IMR-90 (cell line): Measurements from ENCODE around the gene RGS17. TPM values are rescaled to one million over a fixed set of nuclear protein-coding genes. Genes with fewer than 3 reads are reported as not detected.
A peak's percentile ranks its signal among the peaks of the same experiment; 100 is the strongest.

Source experiments
- ATAC-seq: fragments of 200-7000 bp; cut with Tn5 transposase; 2 replicates; pipeline ENCODE4 v1.9.1; 2020; ENCODE audit warnings: low read depth, mild to moderate bottlenecking, moderate library complexity
- BruUV-seq: library from RNA; stranded (reverse); fragments of 400-500 nt; replicated peaks from 2 replicates; lab custom pipeline; 2021; lab: Mats Ljungman, UMichigan
- CTCF ChIA-PET: fragments of 300-600 bp; formaldehyde crosslinking; extraction: SDS; loops from one replicate; lab custom pipeline; 2021; ENCODE audit warnings: antibody characterized with exemption; lab: Yijun Ruan, JAX
- POLR2A ChIA-PET: fragments of 300-600 bp; sonication (Branson Sonifier 250); formaldehyde crosslinking; loops from one replicate; lab custom pipeline; 2022; ENCODE audit warnings: antibody characterized with exemption; ENCODE audit not compliant: unreplicated experiment; lab: Charles Lee
- DNase-seq: peaks from one replicate; pipeline ENCODE4 v3.0.0; 2013
- H2AFZ ChIP-seq: replicated peaks from 2 replicates; pipeline ENCODE3; 2013; ENCODE audit warnings: low read length, mild to moderate bottlenecking; ENCODE audit not compliant: poor library complexity
- H2AK5ac ChIP-seq: 2 replicates; pipeline ENCODE4 v1.6.1; 2013; ENCODE audit warnings: low read depth, low read length, inconsistent platforms
- H2AK9ac ChIP-seq: replicated peaks from 2 replicates; pipeline ENCODE3; 2013; ENCODE audit warnings: mild to moderate bottlenecking, low read depth, low read length, moderate library complexity; ENCODE audit not compliant: poor library complexity
- H2BK120ac ChIP-seq: 2 replicates; pipeline ENCODE4 v1.6.1; 2013; ENCODE audit warnings: low read depth, low read length, inconsistent platforms
- H2BK15ac ChIP-seq: 3 replicates; pipeline ENCODE4 v1.6.1; 2013; ENCODE audit warnings: low read depth, low read length, inconsistent platforms
- H2BK20ac ChIP-seq: 2 replicates; pipeline ENCODE4 v1.6.1; 2013; ENCODE audit warnings: low read depth, mild to moderate bottlenecking, inconsistent platforms, low read length, moderate library complexity
- H2BK5ac ChIP-seq: 2 replicates; pipeline ENCODE4 v1.6.1; 2013; ENCODE audit warnings: mild to moderate bottlenecking, low read depth, low read length, inconsistent platforms; ENCODE audit not compliant: poor library complexity, severe bottlenecking
- H3K14ac ChIP-seq: replicated peaks from 2 replicates; pipeline ENCODE4 v1.6.1; 2013; ENCODE audit warnings: low read depth, low read length, inconsistent platforms
- H3K18ac ChIP-seq: 2 replicates; pipeline ENCODE4 v1.6.1; 2013; ENCODE audit warnings: low read depth, low read length, control low read depth
- H3K23ac ChIP-seq: 2 replicates; pipeline ENCODE4 v1.6.1; 2013; ENCODE audit warnings: low read depth, low read length, inconsistent platforms
- H3K27ac ChIP-seq: 2 replicates; pipeline ENCODE4 v1.5.1; 2013; ENCODE audit warnings: mild to moderate bottlenecking, control low read depth, low read length; ENCODE audit not compliant: insufficient read depth
- H3K27me3 ChIP-seq: 2 replicates; pipeline ENCODE4 v1.6.1; 2013; ENCODE audit warnings: low read length; ENCODE audit not compliant: control insufficient read depth, insufficient read depth
- H3K36me3 ChIP-seq: 2 replicates; pipeline ENCODE4 v1.6.1; 2013; ENCODE audit warnings: low read length, mixed read lengths; ENCODE audit not compliant: control insufficient read depth, insufficient read depth
- H3K4ac ChIP-seq: 2 replicates; pipeline ENCODE4 v1.6.1; 2013; ENCODE audit warnings: low read depth, low read length, inconsistent platforms
- H3K4me1 ChIP-seq: 2 replicates; pipeline ENCODE4 v1.6.1; 2013; ENCODE audit warnings: low read length, mixed read lengths; ENCODE audit not compliant: control insufficient read depth, insufficient read depth
- H3K4me2 ChIP-seq: 2 replicates; pipeline ENCODE4 v1.6.1; 2013; ENCODE audit warnings: low read depth, mild to moderate bottlenecking, control low read depth, low read length, moderate library complexity
- H3K4me3 ChIP-seq: 2 replicates; pipeline ENCODE4 v1.5.1; 2013; ENCODE audit warnings: low read depth, mild to moderate bottlenecking, control low read depth, low read length, moderate library complexity; ENCODE audit not compliant: insufficient read depth
- H3K56ac ChIP-seq: 2 replicates; pipeline ENCODE4 v1.6.1; 2013; ENCODE audit warnings: low read length, inconsistent platforms; ENCODE audit not compliant: insufficient read depth; ENCODE audit errors: extremely low read depth
- H3K79me1 ChIP-seq, 2 experiments: 2 replicates each; pipeline ENCODE4 v1.6.1; 2013; ENCODE audit warnings: low read length in 2 of 2, inconsistent platforms in 1 of 2, low read depth in 1 of 2
- H3K9ac ChIP-seq: 2 replicates; pipeline ENCODE4 v1.6.1; 2013; ENCODE audit warnings: low read depth, low read length, control low read depth
- H3K9me1 ChIP-seq: 2 replicates; pipeline ENCODE4 v1.6.1; 2013; ENCODE audit warnings: low read length, inconsistent platforms; ENCODE audit not compliant: insufficient read depth
- H3K9me3 ChIP-seq: 2 replicates; pipeline ENCODE4 v1.6.1; 2013; ENCODE audit warnings: low read length; ENCODE audit not compliant: control insufficient read depth, insufficient read depth
- H4K20me1 ChIP-seq: 2 replicates; pipeline ENCODE4 v1.6.1; 2013; ENCODE audit warnings: low read length, inconsistent platforms; ENCODE audit not compliant: insufficient read depth
- H4K5ac ChIP-seq: 2 replicates; pipeline ENCODE4 v1.6.1; 2013; ENCODE audit warnings: mild to moderate bottlenecking, low read depth, low read length, control low read depth
- H4K8ac ChIP-seq, 2 experiments: 2 replicates each; pipeline ENCODE4 v1.6.1; 2013; ENCODE audit warnings: low read depth in 2 of 2, low read length in 2 of 2, control low read depth in 1 of 2, inconsistent platforms in 1 of 2
- H4K91ac ChIP-seq: 2 replicates; pipeline ENCODE4 v1.6.1; 2013; ENCODE audit warnings: low read depth, low read length, inconsistent platforms; ENCODE audit not compliant: insufficient read depth
- CEBPB ChIP-seq: IDR thresholded peaks from 2 replicates; pipeline ENCODE4 v1.6.1; 2012; ENCODE audit warnings: low read depth, low read length, improper control_type of control experiment
- CHD1 ChIP-seq: IDR thresholded peaks from 2 replicates; pipeline ENCODE4 v1.6.1; 2012; ENCODE audit warnings: low read depth, low read length, improper control_type of control experiment
- FOS ChIP-seq: fragments of 150-350 bp; IDR thresholded peaks from 2 replicates; pipeline ENCODE4 v1.6.1; 2016; ENCODE audit warnings: low read depth, low read length
- NFE2L2 ChIP-seq: fragments of 150-350 bp; IDR thresholded peaks from 2 replicates; pipeline ENCODE4 v1.6.1; 2016; ENCODE audit warnings: low read depth, mild to moderate bottlenecking, low read length
- WGBS, 2 experiments: methylation state at CpG; one replicate each; pipeline versions ENCODE4 v1.1.5 to v1.1.7; 2013; ENCODE audit warnings: missing lambda C conversion rate in 2 of 2; ENCODE audit not compliant: insufficient read length in 1 of 2; ENCODE audit errors: extremely low coverage in 2 of 2; 5-methylcytosine and 5-hydroxymethylcytosine counted together
- dilution Hi-C: fragments of 300-500 bp; cut with HindIII; formaldehyde crosslinking; loops from one replicate; pipeline ENCODE4 v1.14.3; 2018; ENCODE audit warnings: low sequenced_read_pairs; ENCODE audit not compliant: unreplicated experiment
- in situ Hi-C: fragments of 300-500 bp; cut with MboI; formaldehyde crosslinking; loops from 3 replicates; pipeline ENCODE4 v1.14.3; 2019; ENCODE audit warnings: low sequenced_read_pairs, inconsistent platforms, mixed read lengths
- intact Hi-C: fragments of 100-400 bp; cut with micrococcal nuclease; formaldehyde crosslinking; loops from 2 replicates; pipeline ENCODE4 v1.10.0; 2022
- polyA plus RNA-seq, 3 experiments: library from polyadenylated mRNA; depleted of rRNA; stranded (reverse); fragments of >200 nt; gene quantifications; 2 replicates each; pipeline ENCODE4 v1.2.3, GENCODE V29; 2012; ENCODE audit warnings: low replicate concordance in 1 of 3
- total RNA-seq: library from RNA; depleted of rRNA; stranded (reverse); fragments of >200 nt; gene quantifications from 2 replicates; pipeline ENCODE4 v1.2.3, GENCODE V29; 2012

Gene RGS17
- total and polyA plus RNA-seq, 2 of the 4 experiments (the other 2 are of a cell fraction) = 0.75 to 1.4 TPM

GRCh38 chr6:153028286-153028685 is 102.8 kb downstream of the RGS17 start:
- Histone ChIP-seq H3K9me3 (no peaks in the 10 kb centered on the region), H2AK9ac (no peak overlapping the region), H3K9ac (no peak overlapping the region), H3K56ac (no peak overlapping the region), H2AK5ac (no peak overlapping the region), H3K4ac (no peak overlapping the region), H3K4me3 (no peak overlapping the region), H4K20me1 (no peaks in the 10 kb centered on the region), H2BK15ac (no peak overlapping the region), H4K8ac (no peak overlapping the region), H3K27ac (no peak overlapping the region), H3K27me3 (no peaks in the 10 kb centered on the region), H2AFZ (no peak overlapping the region), H3K4me1 (peaks cover 9% of the 10 kb centered on the region), H2BK20ac (no peak overlapping the region), H3K36me3 (0 out of 2 replicates have a peak, but pooled peaks cover 1% of the 10 kb centered on the region), H3K4me2 (no peak overlapping the region), H3K79me1 (no peaks in the 10 kb centered on the region; a peak in 1 of 4 replicates), H3K18ac (no peak overlapping the region), H3K23ac (no peak overlapping the region), H4K5ac (no peak overlapping the region), H2BK5ac (no peak overlapping the region), H3K9me1 (no peaks in the 10 kb centered on the region), H3K14ac (no peak overlapping the region), H2BK120ac (no peak overlapping the region), H4K91ac (no peak overlapping the region)
- intact Hi-C loops = no loop called here
- TF ChIP-seq NFE2L2 = no peak
- no peak for TF ChIP-seq CEBPB
- no peak for TF ChIP-seq CHD1
- TF ChIP-seq FOS = no peak
- ATAC-seq (no peak), DNase-seq (peak; percentile 31)
- no TSS peak for BruUV-seq
- ChIA-PET CTCF (interaction anchor here (0.6 kb wide), 1 partner anchor 51 kb away, joined by 3 read pairs; no protein-coding TSS in a partner anchor), POLR2A (no interaction called here)
- in situ Hi-C loops = loop anchor here (25.0 kb wide), 2 partner anchors 484 to 1134 kb away; no protein-coding TSS in a partner anchor
- no CpG with 5 or more reads among the region's 2 CpGs for WGBS, 2 experiments
- dilution Hi-C loops = no loop called here
